Subcutaneous adipose tissue (tissue), 4 donors: ENCODE measurements around the gene SYCP2. TPM values are rescaled to one million over a fixed set of nuclear protein-coding genes. Genes with fewer than 3 reads are reported as not detected.

Source experiments
- total RNA-seq, 4 donors: library from RNA; depleted of rRNA; stranded (reverse); fragments of >200 nt; gene quantifications; one replicate each; pipeline ENCODE4 v1.1.0, GENCODE V29; 2016
- TF ChIP-seq, protein P1 (sequence below): fragments of 450-650 bp; IDR thresholded peaks from one replicate; pipeline ENCODE4 v1.5.1; 2016; ENCODE audit warnings: low read depth, mild to moderate bottlenecking, control low read depth, antibody characterized with exemption, moderate library complexity

SYCP2 gene
- total RNA-seq, 4 donors from 2014 or later = 3.1 to 7.8 (median 3.8) TPM

DNA sequence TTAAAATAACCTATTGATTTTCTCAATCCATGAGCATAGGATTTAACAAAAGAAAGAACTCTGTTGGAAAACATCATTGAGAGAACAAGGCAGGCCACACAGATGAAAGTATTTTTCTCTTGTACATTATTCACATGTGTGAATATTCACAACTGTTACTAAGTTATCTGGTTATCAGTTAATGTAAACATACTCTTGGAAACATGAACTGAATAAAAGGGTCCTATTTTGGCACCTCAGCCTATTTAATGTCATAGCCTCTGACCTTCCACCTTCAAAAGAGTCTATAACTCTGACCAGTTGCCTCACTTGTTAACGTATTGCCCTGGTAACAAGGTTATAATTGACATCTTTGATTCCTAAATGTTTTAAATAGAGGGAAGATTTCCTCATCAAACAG is 8.1 kb downstream of the SYCP2 start:
- TF ChIP-seq, protein P1, sequence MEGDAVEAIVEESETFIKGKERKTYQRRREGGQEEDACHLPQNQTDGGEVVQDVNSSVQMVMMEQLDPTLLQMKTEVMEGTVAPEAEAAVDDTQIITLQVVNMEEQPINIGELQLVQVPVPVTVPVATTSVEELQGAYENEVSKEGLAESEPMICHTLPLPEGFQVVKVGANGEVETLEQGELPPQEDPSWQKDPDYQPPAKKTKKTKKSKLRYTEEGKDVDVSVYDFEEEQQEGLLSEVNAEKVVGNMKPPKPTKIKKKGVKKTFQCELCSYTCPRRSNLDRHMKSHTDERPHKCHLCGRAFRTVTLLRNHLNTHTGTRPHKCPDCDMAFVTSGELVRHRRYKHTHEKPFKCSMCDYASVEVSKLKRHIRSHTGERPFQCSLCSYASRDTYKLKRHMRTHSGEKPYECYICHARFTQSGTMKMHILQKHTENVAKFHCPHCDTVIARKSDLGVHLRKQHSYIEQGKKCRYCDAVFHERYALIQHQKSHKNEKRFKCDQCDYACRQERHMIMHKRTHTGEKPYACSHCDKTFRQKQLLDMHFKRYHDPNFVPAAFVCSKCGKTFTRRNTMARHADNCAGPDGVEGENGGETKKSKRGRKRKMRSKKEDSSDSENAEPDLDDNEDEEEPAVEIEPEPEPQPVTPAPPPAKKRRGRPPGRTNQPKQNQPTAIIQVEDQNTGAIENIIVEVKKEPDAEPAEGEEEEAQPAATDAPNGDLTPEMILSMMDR = no peak

GRCh38 chr20:59923514-59923913 is 9.9 kb downstream of the SYCP2 start:
- TF ChIP-seq, protein P1 = no peak

- TF ChIP-seq, protein P1 = no peak
Measured at GRCh38 chr20:59920944-59921343, 12.5 kb downstream of the SYCP2 start.

GRCh38 chr20:59912609-59913008 is 20.8 kb downstream of the SYCP2 start:
- TF ChIP-seq, protein P1 = no peak

- TF ChIP-seq, protein P1 = no peak
Measured at GRCh38 chr20:59911041-59911440, 22.4 kb downstream of the SYCP2 start.

GRCh38 chr20:59908855-59909254 is 24.6 kb downstream of the SYCP2 start:
- TF ChIP-seq, protein P1 = no peak

DNA sequence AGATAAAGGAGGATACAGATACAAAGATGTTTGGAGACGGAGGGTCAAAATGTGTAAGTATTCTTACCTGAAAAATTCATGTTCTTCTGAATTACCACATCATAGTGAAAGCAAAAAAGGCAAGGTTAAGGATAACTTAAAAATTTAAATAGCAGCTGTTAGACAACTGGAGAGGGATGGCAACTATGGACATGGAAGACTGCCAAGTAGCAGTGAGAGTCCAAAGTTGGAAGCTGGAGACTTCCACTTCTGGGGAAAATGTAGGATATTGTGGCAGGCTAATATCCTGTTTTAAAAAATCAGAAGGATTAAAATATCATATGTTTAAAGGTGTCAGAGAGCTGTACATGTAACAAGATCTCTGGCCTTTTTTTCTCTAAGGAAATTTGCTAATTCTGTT is 29.8 kb downstream of the SYCP2 start:
- TF ChIP-seq, protein P1 = no peak
